CD4-positive, alpha-beta T cell (primary cell): ENCODE measurements around the gene ZIC2. TPM values are rescaled to one million over a fixed set of nuclear protein-coding genes. Genes with fewer than 3 reads are reported as not detected.

Experiments used
- ATAC-seq: fragments of 200-7000 bp; cut with Tn5 transposase; one replicate; pipeline ENCODE4 v1.10.0; 2022; ENCODE audit warnings: mild to moderate bottlenecking; ENCODE audit not compliant: poor library complexity
- CTCF ChIA-PET: fragments of 350-600 bp; sonication (Branson Sonifier 250); formaldehyde crosslinking; loops from one replicate; lab custom pipeline; 2021; ENCODE audit warnings: antibody characterized with exemption, inconsistent platforms; lab: Charles Lee
- POLR2A ChIA-PET: fragments of 350-600 bp; sonication (Branson Sonifier 250); formaldehyde crosslinking; loops from one replicate; lab custom pipeline; 2021; ENCODE audit warnings: antibody characterized with exemption, inconsistent platforms; lab: Charles Lee
- DNase-seq, 14 experiments: peaks; one replicate each; pipeline ENCODE4 v3.0.0-alpha.2; 2013 to 2020; ENCODE audit warnings: mixed read lengths in 2 of 14
- H3K27ac ChIP-seq, 2 donors: one replicate each; pipeline versions ENCODE4 v1.5.1 to v1.7.0; 2013; ENCODE audit warnings: low read length in 2 of 2, low read depth in 1 of 2, mild to moderate bottlenecking in 1 of 2
- H3K27me3 ChIP-seq, 2 experiments: 1 replicate in 1 of 2; 2 replicates in 1 of 2; pipeline versions ENCODE4 v1.6.1 to v1.7.0; 2013; ENCODE audit warnings: low read length in 2 of 2, control low read depth in 1 of 2, mild to moderate bottlenecking in 1 of 2, moderate library complexity in 1 of 2; ENCODE audit not compliant: insufficient read depth in 2 of 2, control insufficient read depth in 1 of 2
- H3K36me3 ChIP-seq: one replicate; pipeline ENCODE4 v1.6.1; 2013; ENCODE audit warnings: low read length, control low read depth; ENCODE audit not compliant: insufficient read depth
- H3K4me1 ChIP-seq: one replicate; pipeline ENCODE4 v1.6.1; 2013; ENCODE audit warnings: low read length, control low read depth; ENCODE audit not compliant: insufficient read depth
- H3K4me3 ChIP-seq: one replicate; pipeline ENCODE4 v1.5.1; 2013; ENCODE audit warnings: mild to moderate bottlenecking, low read length, moderate library complexity
- H3K9me3 ChIP-seq, 2 experiments: 1 replicate in 1 of 2; 2 replicates in 1 of 2; pipeline versions ENCODE4 v1.6.1 to v1.7.0; 2013; ENCODE audit warnings: low read length in 2 of 2, mild to moderate bottlenecking in 2 of 2, control low read depth in 1 of 2, moderate library complexity in 1 of 2; ENCODE audit not compliant: control insufficient read depth in 1 of 2, insufficient read depth in 1 of 2
- H3K27ac Mint-ChIP-seq: one replicate; pipeline ENCODE4 v1.8.0; 2020; ENCODE audit warnings: mixed read lengths
- H3K27me3 Mint-ChIP-seq: one replicate; pipeline ENCODE4 v1.8.0; 2021; ENCODE audit warnings: mixed read lengths
- H3K36me3 Mint-ChIP-seq: one replicate; pipeline ENCODE4 v1.8.0; 2021; ENCODE audit warnings: low read depth, mixed read lengths
- H3K4me1 Mint-ChIP-seq: one replicate; pipeline ENCODE4 v1.8.0; 2021; ENCODE audit warnings: low read depth, mixed read lengths
- H3K4me3 Mint-ChIP-seq: one replicate; pipeline ENCODE4 v1.8.0; 2020; ENCODE audit warnings: mild to moderate bottlenecking, mixed read lengths
- H3K9me3 Mint-ChIP-seq: one replicate; pipeline ENCODE4 v1.8.0; 2020; ENCODE audit warnings: mixed read lengths
- CTCF ChIP-seq: fragments of 200-600 bp; IDR thresholded peaks from one replicate; pipeline ENCODE4 v1.8.0; 2022; ENCODE audit warnings: antibody characterized with exemption, mild to moderate bottlenecking
- intact Hi-C, 2 experiments: fragments of 100-400 bp; cut with DNase I in 1 of 2; cut with micrococcal nuclease in 1 of 2; formaldehyde crosslinking; loops; one replicate each; pipeline versions ENCODE4 v1.15.1 to v1.9.0; 2023 to 2025; cut with DNase I, micrococcal nuclease
- total RNA-seq, 174 experiments: library from RNA in 2 of 174; stranded (reverse) in 2 of 174; gene quantifications; one replicate each; pipeline ENCODE4 v1.2.3 and lab custom pipeline; 2021 to 2026

Gene ZIC2
- total RNA-seq, 2 experiments from 2014 or later = not detected

- Histone ChIP-seq H3K27ac (no peak overlapping the region), H3K36me3 (no peaks in the 10 kb centered on the region), H3K9me3 (peaks cover 53 to 57% of the 10 kb centered on the region in 2 experiments), H3K4me1 (peaks cover 42% of the 10 kb centered on the region), H3K4me3 (no peak overlapping the region), H3K27me3 (peaks cover 86 to 89% of the 10 kb centered on the region in 2 experiments)
- Mint-ChIP-seq H3K4me3 (no peak overlapping the region), H3K27ac (no peak overlapping the region), H3K4me1 (peaks cover 7% of the 10 kb centered on the region), H3K36me3 (peaks cover 4% of the 10 kb centered on the region), H3K27me3 (peaks cover 87% of the 10 kb centered on the region), H3K9me3 (peaks cover 23% of the 10 kb centered on the region)
- CTCF ChIA-PET = no interaction called here
- POLR2A ChIA-PET = interaction anchor here (1.0 to 1.6 kb wide), 2 partner anchors 8 to 16 kb away, joined by 3 to 15 read pairs; no protein-coding TSS in a partner anchor
- intact Hi-C loops = loop anchor here (2.0 kb wide), 2 partner anchors 14 to 22 kb away; no protein-coding TSS in a partner anchor
- ATAC-seq (no peak), DNase-seq (peak in 1 of 14 experiments; percentile 15)
- no peak for TF ChIP-seq CTCF
These were observed 6.5 kb upstream of the ZIC2 start for GRCh38 chr13:99974939-99975561.

GRCh38 chr13:99975626-99976025 is 6.0 kb upstream of the ZIC2 start:
- Mint-ChIP-seq H3K4me3 (no peak overlapping the region), H3K9me3 (peaks cover 23% of the 10 kb centered on the region), H3K36me3 (peaks cover 4% of the 10 kb centered on the region), H3K27ac (no peak overlapping the region), H3K4me1 (peaks cover 6% of the 10 kb centered on the region), H3K27me3 (peaks cover 85% of the 10 kb centered on the region)
- H3K36me3 ChIP-seq = no peaks in the 10 kb centered on the region
- H3K27me3 ChIP-seq = peaks cover 87 to 92% of the 10 kb centered on the region in 2 experiments
- TF ChIP-seq CTCF = no peak
- H3K9me3 ChIP-seq = peaks cover 53 to 57% of the 10 kb centered on the region in 2 experiments
- H3K4me1 ChIP-seq = peaks cover 43% of the 10 kb centered on the region
- POLR2A ChIA-PET = interaction anchor here (1.0 kb wide), 1 partner anchor 16 kb away, joined by 3 read pairs; no protein-coding TSS in a partner anchor
- intact Hi-C loops = loop anchor here (2.0 kb wide), 2 partner anchors 13 to 21 kb away; no protein-coding TSS in a partner anchor
- H3K4me3 ChIP-seq = no peak overlapping the region
- DNase-seq (no peak), ATAC-seq (no peak)
- CTCF ChIA-PET = no interaction called here
- H3K27ac ChIP-seq = no peak overlapping the region

- peaks cover 6% of the 10 kb centered on the region for H3K4me1 Mint-ChIP-seq
- ChIA-PET POLR2A (no interaction called here), CTCF (no interaction called here)
- peaks cover 4% of the 10 kb centered on the region for H3K36me3 Mint-ChIP-seq
- H3K27me3 Mint-ChIP-seq = peaks cover 82% of the 10 kb centered on the region
- H3K4me3 ChIP-seq = no peak overlapping the region
- H3K27ac ChIP-seq = no peak overlapping the region
- ATAC-seq (no peak), DNase-seq (no peak)
- no peak overlapping the region for H3K4me3 Mint-ChIP-seq
- H3K9me3 ChIP-seq = peaks cover 51 to 57% of the 10 kb centered on the region in 2 experiments
- peak overlapping the region; percentile 1 for H3K27ac Mint-ChIP-seq
- peaks cover 23% of the 10 kb centered on the region for H3K9me3 Mint-ChIP-seq
- H3K36me3 ChIP-seq = no peaks in the 10 kb centered on the region
- H3K4me1 ChIP-seq = peaks cover 42% of the 10 kb centered on the region
- intact Hi-C loops = no loop called here
- H3K27me3 ChIP-seq = peaks cover 84 to 95% of the 10 kb centered on the region in 2 experiments
- no peak for TF ChIP-seq CTCF
These were observed 5.0 kb upstream of the ZIC2 start for GRCh38 chr13:99976575-99976974.
